Measurements from ENCODE around the gene TMEM176B. TPM values are rescaled to one million over a fixed set of nuclear protein-coding genes. Genes with fewer than 3 reads are reported as not detected.
"Not testable (repeated sequence)": the region's sequence is repeated elsewhere in the genome, so short reads cannot be mapped to it uniquely, and the experiment has no call there.

Gene TMEM176B
- total RNA-seq, 2 experiments from 2014 or later: not detected

- H3K27ac Mint-ChIP-seq: no peak overlapping the region
- DNase-seq: no peak
- H3K9me3 Mint-ChIP-seq: peaks cover 7% of the 10 kb centered on the region
- no peak overlapping the region for H3K4me3 Mint-ChIP-seq
- no peaks in the 10 kb centered on the region for H3K4me1 Mint-ChIP-seq (ENCODE audit: low read depth)
- peaks cover 11% of the 10 kb centered on the region for H3K27me3 Mint-ChIP-seq (ENCODE audit: low read depth)
- intact Hi-C loops (cut with micrococcal nuclease): no loop called here
- CTCF ChIA-PET: interaction anchor here (1.0 kb wide), 1 partner anchor 84 kb away, joined by 4 read pairs; no protein-coding TSS in a partner anchor
- no peaks in the 10 kb centered on the region for H3K36me3 Mint-ChIP-seq (ENCODE audit: low read depth)
Measured at GRCh38 chr7:150814328-150815001, 14.3 kb upstream of the TMEM176B start.

GRCh38 chr7:150807616-150808438 lies 7.7 kb upstream of the TMEM176B start:
- CTCF ChIA-PET: interaction anchor here (0.6 kb wide), 1 partner anchor 884 kb away, joined by 3 read pairs; no protein-coding TSS in a partner anchor
- peaks cover 12% of the 10 kb centered on the region for H3K9me3 Mint-ChIP-seq
- H3K4me3 Mint-ChIP-seq; H3K36me3 Mint-ChIP-seq (ENCODE audit: low read depth); H3K27ac Mint-ChIP-seq; intact Hi-C loops (cut with micrococcal nuclease); H3K4me1 Mint-ChIP-seq (ENCODE audit: low read depth); DNase-seq: not testable (repeated sequence)
- peaks cover 25% of the 10 kb centered on the region for H3K27me3 Mint-ChIP-seq (ENCODE audit: low read depth)

GRCh38 chr7:150806863-150807262 lies 6.7 kb upstream of the TMEM176B start:
- CTCF ChIA-PET: interaction anchor here (0.7 kb wide), 1 partner anchor 134 kb away, joined by 4 read pairs; no protein-coding TSS in a partner anchor
- DNase-seq: no peak
- Mint-ChIP-seq H3K4me3 (no peak overlapping the region), H3K27ac (no peak overlapping the region), H3K36me3 (ENCODE audit: low read depth) (peaks cover 1% of the 10 kb centered on the region), H3K4me1 (ENCODE audit: low read depth) (peaks cover 2% of the 10 kb centered on the region), H3K9me3 (peaks cover 12% of the 10 kb centered on the region), H3K27me3 (ENCODE audit: low read depth) (peaks cover 29% of the 10 kb centered on the region)
- intact Hi-C loops (cut with micrococcal nuclease): no loop called here

GRCh38 chr7:150806454-150806853 lies 6.3 kb upstream of the TMEM176B start:
- CTCF ChIA-PET: interaction anchor here (0.7 kb wide), 1 partner anchor 134 kb away, joined by 4 read pairs; no protein-coding TSS in a partner anchor
- H3K4me1 Mint-ChIP-seq (ENCODE audit: low read depth): peaks cover 3% of the 10 kb centered on the region
- intact Hi-C loops (cut with micrococcal nuclease): no loop called here
- no peak overlapping the region for H3K4me3 Mint-ChIP-seq
- DNase-seq: no peak
- no peak overlapping the region for H3K27ac Mint-ChIP-seq
- peaks cover 12% of the 10 kb centered on the region for H3K9me3 Mint-ChIP-seq
- H3K27me3 Mint-ChIP-seq (ENCODE audit: low read depth): peaks cover 33% of the 10 kb centered on the region
- H3K36me3 Mint-ChIP-seq (ENCODE audit: low read depth): peaks cover 1% of the 10 kb centered on the region

- H3K4me3 Mint-ChIP-seq: no peak overlapping the region
- intact Hi-C loops (cut with micrococcal nuclease): no loop called here
- H3K36me3 Mint-ChIP-seq (ENCODE audit: low read depth): peaks cover 1% of the 10 kb centered on the region
- peaks cover 12% of the 10 kb centered on the region for H3K9me3 Mint-ChIP-seq
- H3K27me3 Mint-ChIP-seq (ENCODE audit: low read depth): peaks cover 39% of the 10 kb centered on the region
- H3K27ac Mint-ChIP-seq: no peak overlapping the region
- H3K4me1 Mint-ChIP-seq (ENCODE audit: low read depth): peaks cover 6% of the 10 kb centered on the region
- CTCF ChIA-PET: no interaction called here
- no peak for DNase-seq
Measured at GRCh38 chr7:150805864-150806263, 5.7 kb upstream of the TMEM176B start.

GRCh38 chr7:150804802-150805201 lies 4.6 kb upstream of the TMEM176B start:
- H3K27me3 Mint-ChIP-seq (ENCODE audit: low read depth): peaks cover 35% of the 10 kb centered on the region
- H3K4me3 Mint-ChIP-seq: no peak overlapping the region
- intact Hi-C loops (cut with micrococcal nuclease): no loop called here
- CTCF ChIA-PET: no interaction called here
- H3K9me3 Mint-ChIP-seq: peaks cover 12% of the 10 kb centered on the region
- DNase-seq: no peak
- peaks cover 6% of the 10 kb centered on the region for H3K4me1 Mint-ChIP-seq (ENCODE audit: low read depth)
- H3K27ac Mint-ChIP-seq: no peak overlapping the region
- peaks cover 1% of the 10 kb centered on the region for H3K36me3 Mint-ChIP-seq (ENCODE audit: low read depth)

- Mint-ChIP-seq H3K4me1 (ENCODE audit: low read depth) (peaks cover 10% of the 10 kb centered on the region), H3K4me3 (no peak overlapping the region), H3K36me3 (ENCODE audit: low read depth) (peaks cover 1% of the 10 kb centered on the region), H3K27ac (no peak overlapping the region), H3K9me3 (peaks cover 12% of the 10 kb centered on the region), H3K27me3 (ENCODE audit: low read depth) (peaks cover 44% of the 10 kb centered on the region)
- CTCF ChIA-PET: interaction anchor here (0.6 to 0.8 kb wide), 2 partner anchors 74 to 278 kb away, joined by 3 to 4 read pairs; no protein-coding TSS in a partner anchor
- intact Hi-C loops (cut with micrococcal nuclease): no loop called here
- no peak for DNase-seq
Measured at GRCh38 chr7:150803161-150803860, 3.1 kb upstream of the TMEM176B start.

- H3K4me3 Mint-ChIP-seq: peak overlapping the region; percentile 23
- intact Hi-C loops (cut with micrococcal nuclease): no loop called here
- no peak overlapping the region for H3K27ac Mint-ChIP-seq
- DNase-seq: no peak
- H3K9me3 Mint-ChIP-seq: peaks cover 12% of the 10 kb centered on the region
- peaks cover 1% of the 10 kb centered on the region for H3K36me3 Mint-ChIP-seq (ENCODE audit: low read depth)
- H3K27me3 Mint-ChIP-seq (ENCODE audit: low read depth): peaks cover 41% of the 10 kb centered on the region
- H3K4me1 Mint-ChIP-seq (ENCODE audit: low read depth): peaks cover 10% of the 10 kb centered on the region
- CTCF ChIA-PET: no interaction called here
Measured at GRCh38 chr7:150801946-150802771, 2.0 kb upstream of the TMEM176B start.

- Mint-ChIP-seq H3K9me3 (peaks cover 12% of the 10 kb centered on the region), H3K27me3 (ENCODE audit: low read depth) (peaks cover 43% of the 10 kb centered on the region), H3K4me1 (ENCODE audit: low read depth) (peaks cover 10% of the 10 kb centered on the region), H3K4me3 (peak overlapping the region; percentile 59), H3K27ac (no peak overlapping the region), H3K36me3 (ENCODE audit: low read depth) (peaks cover 1% of the 10 kb centered on the region)
- no peak for DNase-seq
- CTCF ChIA-PET: no interaction called here
- intact Hi-C loops (cut with micrococcal nuclease): no loop called here
Measured at GRCh38 chr7:150801242-150801945, 1.2 kb upstream of the TMEM176B start.

GRCh38 chr7:150800581-150801241 lies 547 bp upstream of the TMEM176B start, which contains the start of gene TMEM176A:
Gene TMEM176A (plus strand): TSS chr7:150800769. CDS start chr7:150801551, 782 bp downstream.
- Mint-ChIP-seq H3K36me3 (ENCODE audit: low read depth) (peaks cover under 1% of the 10 kb centered on the region), H3K27ac (no peak within 1 kb of the TSS), H3K4me3 (peak within 1 kb of the TSS; percentile 59), H3K4me1 (ENCODE audit: low read depth) (peaks cover 10% of the 10 kb centered on the region), H3K27me3 (ENCODE audit: low read depth) (peaks cover 46% of the 10 kb centered on the region), H3K9me3 (peaks cover 9% of the 10 kb centered on the region)
- intact Hi-C loops (cut with micrococcal nuclease): no loop called here
- CTCF ChIA-PET: no interaction called here
- peak; percentile 17 for DNase-seq

- no peaks in the 10 kb centered on the region for H3K36me3 Mint-ChIP-seq (ENCODE audit: low read depth)
- H3K9me3 Mint-ChIP-seq: peaks cover 3% of the 10 kb centered on the region
- H3K27ac Mint-ChIP-seq: no peak overlapping the region
- CTCF ChIA-PET: no interaction called here
- no peak for DNase-seq
- H3K4me3 Mint-ChIP-seq: peak overlapping the region; percentile 30
- intact Hi-C loops (cut with micrococcal nuclease): no loop called here
- peaks cover 42% of the 10 kb centered on the region for H3K27me3 Mint-ChIP-seq (ENCODE audit: low read depth)
- peaks cover 10% of the 10 kb centered on the region for H3K4me1 Mint-ChIP-seq (ENCODE audit: low read depth)
Measured at GRCh38 chr7:150799156-150799555, 1.0 kb downstream of the TMEM176B start.
